Ishikawa (cell line): ENCODE data around the gene TANGO6.

ENCODE experiments used
- CEBPB ChIP-seq: IDR thresholded peaks from 2 replicates; pipeline ENCODE4 v1.6.1; 2012
- CREB1 ChIP-seq: IDR thresholded peaks from 2 replicates; pipeline ENCODE4 v1.6.1; 2012; ENCODE audit warnings: low read depth

GRCh38 chr16:69116906-69117305 is 273.6 kb downstream of the TANGO6 start:
- TF ChIP-seq CEBPB (no peak), CREB1 (no peak)
